ENCODE data around the gene FAM83C. TPM values are rescaled to one million over a fixed set of nuclear protein-coding genes. Genes with fewer than 3 reads are reported as not detected.

FAM83C gene
- total RNA-seq, 1 donor from 2014 or later: not detected

- Histone ChIP-seq H3K4me1 (peaks cover 38% of the 10 kb centered on the region), H3K36me3 (peaks cover 35% of the 10 kb centered on the region), H3K9me3 (replicated peaks) (no peaks in the 10 kb centered on the region), H3K27ac (replicated peaks) (no peak overlapping the region), H3K4me3 (no peak overlapping the region), H3K27me3 (ENCODE audit: low read depth) (no peaks in the 10 kb centered on the region)
- intact Hi-C loops (cut with micrococcal nuclease): no loop called here
- TF ChIP-seq CTCF (IDR thresholded peaks at IDR 0.05; ENCODE audit: borderline replicate concordance): no peak
- DNase-seq: no peak
Measured at GRCh38 chr20:35273449-35274171, 18.6 kb downstream of the FAM83C start.

GRCh38 chr20:35271904-35272303, 20.3 kb downstream of the FAM83C start:
- no peak for DNase-seq
- intact Hi-C loops (cut with micrococcal nuclease): no loop called here
- Histone ChIP-seq H3K4me1 (peaks cover 24% of the 10 kb centered on the region), H3K36me3 (peaks cover 49% of the 10 kb centered on the region), H3K27ac (replicated peaks) (no peak overlapping the region), H3K27me3 (ENCODE audit: low read depth) (no peaks in the 10 kb centered on the region), H3K4me3 (no peak overlapping the region), H3K9me3 (replicated peaks) (no peaks in the 10 kb centered on the region)
- TF ChIP-seq CTCF (IDR thresholded peaks at IDR 0.05; ENCODE audit: borderline replicate concordance): no peak

GRCh38 chr20:35271073-35271882, 20.9 kb downstream of the FAM83C start:
- no peaks in the 10 kb centered on the region for H3K9me3 ChIP-seq (replicated peaks)
- no peak overlapping the region for H3K4me3 ChIP-seq
- H3K36me3 ChIP-seq: peaks cover 54% of the 10 kb centered on the region
- H3K4me1 ChIP-seq: peaks cover 18% of the 10 kb centered on the region
- no peak for DNase-seq
- H3K27ac ChIP-seq (replicated peaks): no peak overlapping the region
- no peaks in the 10 kb centered on the region for H3K27me3 ChIP-seq (ENCODE audit: low read depth)
- intact Hi-C loops (cut with micrococcal nuclease): no loop called here
- no peak for TF ChIP-seq CTCF (IDR thresholded peaks at IDR 0.05; ENCODE audit: borderline replicate concordance)

GRCh38 chr20:35270021-35270902, 22.0 kb downstream of the FAM83C start:
- peaks cover 8% of the 10 kb centered on the region for H3K4me1 ChIP-seq
- no peak overlapping the region for H3K27ac ChIP-seq (replicated peaks)
- no peak overlapping the region for H3K4me3 ChIP-seq
- no peaks in the 10 kb centered on the region for H3K27me3 ChIP-seq (ENCODE audit: low read depth)
- intact Hi-C loops (cut with micrococcal nuclease): no loop called here
- TF ChIP-seq CTCF (IDR thresholded peaks at IDR 0.05; ENCODE audit: borderline replicate concordance): no peak
- no peak for DNase-seq
- no peaks in the 10 kb centered on the region for H3K9me3 ChIP-seq (replicated peaks)
- H3K36me3 ChIP-seq: peaks cover 48% of the 10 kb centered on the region

- intact Hi-C loops (cut with micrococcal nuclease): no loop called here
- TF ChIP-seq CTCF (IDR thresholded peaks at IDR 0.05; ENCODE audit: borderline replicate concordance): peak; percentile 80
- Histone ChIP-seq H3K4me3 (no peak overlapping the region), H3K27me3 (ENCODE audit: low read depth) (no peaks in the 10 kb centered on the region), H3K36me3 (peaks cover 47% of the 10 kb centered on the region), H3K4me1 (peaks cover 5% of the 10 kb centered on the region), H3K9me3 (replicated peaks) (no peaks in the 10 kb centered on the region), H3K27ac (replicated peaks) (no peak overlapping the region)
- peak; percentile 59 for DNase-seq
Measured at GRCh38 chr20:35269055-35269781, 23.0 kb downstream of the FAM83C start.

All from left ventricle myocardium inferior (tissue), 1 donor.